Measurements from ENCODE around the gene RASGEF1C. TPM values are rescaled to one million over a fixed set of nuclear protein-coding genes. Genes with fewer than 3 reads are reported as not detected.

The RASGEF1C gene
- total RNA-seq, 2 donors from 2014 or later = 0.09 to 3.1 TPM

DNA sequence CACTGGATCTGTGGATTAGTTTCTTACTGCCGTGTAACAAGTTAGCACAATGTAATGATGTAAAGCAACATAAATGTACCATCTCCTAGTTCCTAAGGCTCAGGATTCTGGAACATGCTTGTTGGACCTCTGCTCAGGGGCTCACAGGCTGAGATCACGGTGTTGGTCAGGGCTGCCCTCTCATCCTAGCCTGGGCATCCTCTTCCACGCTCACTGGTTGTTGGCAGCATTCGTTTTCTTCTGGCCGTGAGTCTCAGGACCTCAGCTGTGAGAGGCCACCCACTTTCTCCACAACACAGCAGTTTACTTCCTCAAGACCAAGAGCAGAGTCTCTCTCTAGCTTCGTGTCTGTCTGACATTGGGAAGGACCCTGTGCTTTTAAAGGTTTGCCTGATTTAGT is 17.3 kb downstream of the RASGEF1C start:
- no peaks in the 10 kb centered on the region for H3K4me1 ChIP-seq (replicated peaks)
- 61% methylated on average over 6 of the region's 6 CpGs for whole genome bisulfite sequencing
- no peaks in the 10 kb centered on the region for H3K27me3 ChIP-seq (replicated peaks; ENCODE audit: insufficient read depth)
- no peak overlapping the region for H3K27ac ChIP-seq
- DNase-seq (ENCODE audit: low spot score) = no peak
- TF ChIP-seq POLR2AphosphoS5 (IDR thresholded peaks at IDR 0.05) (no peak), POLR2A (IDR thresholded peaks at IDR 0.05) (no peak)
- TF ChIP-seq, protein P1, sequence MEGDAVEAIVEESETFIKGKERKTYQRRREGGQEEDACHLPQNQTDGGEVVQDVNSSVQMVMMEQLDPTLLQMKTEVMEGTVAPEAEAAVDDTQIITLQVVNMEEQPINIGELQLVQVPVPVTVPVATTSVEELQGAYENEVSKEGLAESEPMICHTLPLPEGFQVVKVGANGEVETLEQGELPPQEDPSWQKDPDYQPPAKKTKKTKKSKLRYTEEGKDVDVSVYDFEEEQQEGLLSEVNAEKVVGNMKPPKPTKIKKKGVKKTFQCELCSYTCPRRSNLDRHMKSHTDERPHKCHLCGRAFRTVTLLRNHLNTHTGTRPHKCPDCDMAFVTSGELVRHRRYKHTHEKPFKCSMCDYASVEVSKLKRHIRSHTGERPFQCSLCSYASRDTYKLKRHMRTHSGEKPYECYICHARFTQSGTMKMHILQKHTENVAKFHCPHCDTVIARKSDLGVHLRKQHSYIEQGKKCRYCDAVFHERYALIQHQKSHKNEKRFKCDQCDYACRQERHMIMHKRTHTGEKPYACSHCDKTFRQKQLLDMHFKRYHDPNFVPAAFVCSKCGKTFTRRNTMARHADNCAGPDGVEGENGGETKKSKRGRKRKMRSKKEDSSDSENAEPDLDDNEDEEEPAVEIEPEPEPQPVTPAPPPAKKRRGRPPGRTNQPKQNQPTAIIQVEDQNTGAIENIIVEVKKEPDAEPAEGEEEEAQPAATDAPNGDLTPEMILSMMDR (IDR thresholded peaks at IDR 0.05) = no peak
- no peak overlapping the region for H3K4me3 ChIP-seq
- intact Hi-C loops (cut with DNase I) = no loop called here
- no peaks in the 10 kb centered on the region for H3K9me3 ChIP-seq
- H3K36me3 ChIP-seq = no peaks in the 10 kb centered on the region

DNA sequence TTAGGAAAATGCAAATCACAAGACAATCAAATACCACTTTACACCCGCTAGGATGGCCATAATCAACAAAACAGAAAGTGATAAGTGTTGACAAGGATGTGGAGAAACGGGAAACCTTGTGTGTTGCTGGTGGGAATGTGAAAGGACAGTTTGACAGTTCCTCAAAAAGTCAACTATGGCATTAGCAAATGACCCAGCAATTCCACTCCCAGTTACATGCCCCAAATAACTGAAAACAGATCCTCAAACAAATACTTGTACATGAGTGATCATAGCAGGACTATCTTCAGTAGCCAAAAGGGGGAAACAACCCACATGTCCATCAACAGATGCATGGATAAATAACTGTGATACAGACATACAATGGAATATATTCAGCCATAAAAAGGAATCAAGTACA is 21.2 kb downstream of the RASGEF1C start:
- 88% methylated on average over 2 of the region's 2 CpGs for WGBS
- no peaks in the 10 kb centered on the region for H3K36me3 ChIP-seq
- TF ChIP-seq POLR2AphosphoS5 (IDR thresholded peaks at IDR 0.05) (no peak), POLR2A (IDR thresholded peaks at IDR 0.05) (no peak)
- TF ChIP-seq, protein P1 (IDR thresholded peaks at IDR 0.05) = no peak
- no peaks in the 10 kb centered on the region for H3K27me3 ChIP-seq (replicated peaks; ENCODE audit: insufficient read depth)
- intact Hi-C loops (cut with DNase I) = no loop called here
- no peak overlapping the region for H3K27ac ChIP-seq
- DNase-seq (ENCODE audit: low spot score) = no peak
- no peaks in the 10 kb centered on the region for H3K9me3 ChIP-seq
- no peaks in the 10 kb centered on the region for H3K4me1 ChIP-seq (replicated peaks)
- H3K4me3 ChIP-seq = no peak overlapping the region

DNA sequence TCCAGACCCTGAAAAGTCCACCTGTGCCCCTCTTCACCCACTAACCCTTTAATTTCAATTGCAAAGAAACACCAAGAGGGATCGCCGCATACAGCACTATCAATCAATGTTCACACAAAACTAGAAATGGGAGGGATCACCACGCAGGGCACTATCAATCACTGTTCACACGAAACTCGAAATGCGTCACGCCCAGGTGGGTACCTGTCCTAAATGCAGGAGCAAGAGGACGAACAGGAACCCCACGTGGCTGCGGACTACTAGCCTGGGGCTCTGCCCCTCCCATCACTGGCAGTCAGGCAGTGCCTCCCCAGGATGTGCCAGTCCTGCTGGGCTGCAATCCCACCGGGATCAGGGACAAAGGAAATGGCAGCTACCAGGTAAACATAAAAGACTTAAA is 28.2 kb downstream of the RASGEF1C start:
- no peaks in the 10 kb centered on the region for H3K9me3 ChIP-seq
- H3K27ac ChIP-seq = no peak overlapping the region
- no peak for TF ChIP-seq POLR2A (IDR thresholded peaks at IDR 0.05)
- H3K4me1 ChIP-seq (replicated peaks) = no peaks in the 10 kb centered on the region
- 64% methylated on average over 11 of the region's 11 CpGs for WGBS
- no peaks in the 10 kb centered on the region for H3K27me3 ChIP-seq (replicated peaks; ENCODE audit: insufficient read depth)
- H3K36me3 ChIP-seq = no peaks in the 10 kb centered on the region
- intact Hi-C loops (cut with DNase I) = no loop called here
- no peak for DNase-seq (ENCODE audit: low spot score)
- H3K4me3 ChIP-seq = no peak overlapping the region

DNA sequence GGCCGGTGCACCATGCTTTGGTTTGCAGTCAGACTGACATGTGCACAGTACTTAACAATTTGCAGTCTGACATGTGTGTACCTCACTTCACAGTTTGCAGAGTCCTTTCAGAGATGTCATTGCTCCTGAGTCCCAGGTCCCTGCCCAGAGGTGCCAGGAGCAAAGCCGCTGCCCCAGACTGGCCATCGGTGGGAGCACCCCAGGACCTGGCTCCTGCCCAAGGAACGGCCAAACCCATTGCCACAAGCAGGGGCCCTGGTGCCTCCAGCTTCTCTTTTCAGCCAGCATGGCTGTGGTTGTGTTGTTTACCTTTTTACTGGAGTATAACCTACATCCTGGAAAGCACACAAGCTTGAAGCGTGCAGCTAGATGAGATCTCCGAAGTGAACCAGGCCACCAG is 28.6 kb downstream of the RASGEF1C start:
- Histone ChIP-seq H3K27ac (no peak overlapping the region), H3K4me3 (no peak overlapping the region), H3K9me3 (no peaks in the 10 kb centered on the region), H3K27me3 (replicated peaks; ENCODE audit: insufficient read depth) (no peaks in the 10 kb centered on the region), H3K4me1 (replicated peaks) (no peaks in the 10 kb centered on the region), H3K36me3 (no peaks in the 10 kb centered on the region)
- DNase-seq (ENCODE audit: low spot score) = no peak
- TF ChIP-seq POLR2A (IDR thresholded peaks at IDR 0.05) (no peak), POLR2AphosphoS5 (IDR thresholded peaks at IDR 0.05) (no peak)
- TF ChIP-seq, protein P1 (IDR thresholded peaks at IDR 0.05) = no peak
- intact Hi-C loops (cut with DNase I) = no loop called here
- 48% methylated on average over 6 of the region's 6 CpGs for WGBS

DNA sequence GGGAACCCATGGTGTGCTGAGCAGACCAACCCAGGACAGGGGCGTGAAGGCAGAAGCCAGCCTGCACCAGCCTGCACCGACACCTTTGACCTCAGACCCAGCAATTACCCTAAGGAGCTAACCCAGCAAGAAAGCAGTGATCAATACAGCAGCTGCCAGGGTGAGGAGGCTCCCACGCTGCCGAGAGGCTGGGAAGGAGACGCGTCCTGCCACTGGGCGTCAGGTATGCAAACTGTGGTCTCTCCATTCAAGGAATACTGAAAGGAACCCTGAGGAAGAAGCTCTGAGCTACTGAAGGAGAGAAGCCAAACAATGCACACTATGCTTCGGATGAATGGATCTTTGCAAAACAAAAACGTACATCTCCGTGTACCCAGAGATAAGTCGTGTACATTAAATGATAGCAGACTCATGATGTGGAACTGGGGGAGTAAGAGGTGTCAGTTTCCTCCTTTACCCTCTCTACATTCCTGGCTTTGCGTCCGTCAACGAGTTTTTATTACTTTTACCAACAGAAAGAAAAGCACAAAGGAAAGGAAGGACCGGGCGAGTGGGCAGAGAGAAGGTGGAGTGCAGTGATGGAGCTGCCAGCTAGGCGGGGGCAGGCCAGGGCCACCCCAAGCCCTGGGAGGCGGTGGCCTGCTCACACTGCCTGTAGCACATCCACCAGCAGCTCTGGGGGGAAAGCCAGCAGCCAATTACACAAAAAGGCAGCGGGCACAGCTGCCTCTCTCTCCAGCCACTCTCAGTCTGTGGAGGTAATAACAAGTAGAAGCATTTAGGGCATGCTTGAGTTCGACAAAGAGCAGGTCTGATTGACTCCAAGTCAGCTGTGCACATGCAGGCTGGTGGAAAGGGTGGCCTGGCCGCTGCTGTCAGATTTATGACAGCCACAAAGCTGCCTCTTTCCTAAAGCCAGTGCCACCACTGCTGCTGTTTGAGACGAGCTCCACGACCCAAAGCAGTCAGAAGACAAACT is 29.3 kb downstream of the RASGEF1C start:
- TF ChIP-seq POLR2A (IDR thresholded peaks at IDR 0.05) (no peak), POLR2AphosphoS5 (IDR thresholded peaks at IDR 0.05) (no peak)
- TF ChIP-seq, protein P1 (IDR thresholded peaks at IDR 0.05) = no peak
- intact Hi-C loops (cut with DNase I) = no loop called here
- 37% methylated on average over 23 of the region's 23 CpGs for WGBS

More for the DNA sequence above, 29.3 kb downstream of the RASGEF1C start:
- H3K9me3 ChIP-seq = no peaks in the 10 kb centered on the region
- no peaks in the 10 kb centered on the region for H3K36me3 ChIP-seq
- no peaks in the 10 kb centered on the region for H3K4me1 ChIP-seq (replicated peaks)
- H3K4me3 ChIP-seq = no peak overlapping the region
- H3K27me3 ChIP-seq (replicated peaks; ENCODE audit: insufficient read depth) = no peaks in the 10 kb centered on the region
- DNase-seq (ENCODE audit: low spot score) = no peak
- no peak overlapping the region for H3K27ac ChIP-seq

Data from prostate gland (tissue), 2 donors.